Activated naive CD8-positive, alpha-beta T cell (primary cell): ENCODE data around the gene ARHGAP40.

Source experiments
- H3K27ac Mint-ChIP-seq: one replicate; pipeline ENCODE4 v1.8.0; 2021; ENCODE audit warnings: mixed read lengths
- H3K27me3 Mint-ChIP-seq: one replicate; pipeline ENCODE4 v1.8.0; 2021; ENCODE audit warnings: mixed read lengths
- H3K36me3 Mint-ChIP-seq: one replicate; pipeline ENCODE4 v1.8.0; 2021; ENCODE audit warnings: mixed read lengths
- H3K4me1 Mint-ChIP-seq: one replicate; pipeline ENCODE4 v1.8.0; 2021; ENCODE audit warnings: low read depth, mixed read lengths
- H3K4me3 Mint-ChIP-seq: one replicate; pipeline ENCODE4 v1.8.0; 2021; ENCODE audit warnings: mild to moderate bottlenecking, mixed read lengths
- H3K9me3 Mint-ChIP-seq: one replicate; pipeline ENCODE4 v1.8.0; 2021; ENCODE audit warnings: low read depth, mixed read lengths

ARHGAP40 gene

GRCh38 chr20:38667417-38667956, 65.9 kb downstream of the ARHGAP40 start:
- Mint-ChIP-seq H3K27me3 (peaks cover 33% of the 10 kb centered on the region), H3K9me3 (no peaks in the 10 kb centered on the region), H3K4me1 (peaks cover 2% of the 10 kb centered on the region), H3K36me3 (no peaks in the 10 kb centered on the region), H3K27ac (no peak overlapping the region), H3K4me3 (no peak overlapping the region)

GRCh38 chr20:38669688-38670087, 68.1 kb downstream of the ARHGAP40 start:
- no peak overlapping the region for H3K4me3 Mint-ChIP-seq
- H3K27ac Mint-ChIP-seq: no peak overlapping the region
- H3K27me3 Mint-ChIP-seq: peaks cover 31% of the 10 kb centered on the region
- H3K36me3 Mint-ChIP-seq: no peaks in the 10 kb centered on the region
- no peaks in the 10 kb centered on the region for H3K9me3 Mint-ChIP-seq
- peaks cover 13% of the 10 kb centered on the region for H3K4me1 Mint-ChIP-seq

GRCh38 chr20:38670786-38671185, 69.2 kb downstream of the ARHGAP40 start:
- Mint-ChIP-seq H3K9me3 (no peaks in the 10 kb centered on the region), H3K36me3 (no peaks in the 10 kb centered on the region), H3K4me1 (peaks cover 13% of the 10 kb centered on the region), H3K4me3 (no peak overlapping the region), H3K27me3 (peaks cover 26% of the 10 kb centered on the region), H3K27ac (no peak overlapping the region)

GRCh38 chr20:38671186-38671585, 69.6 kb downstream of the ARHGAP40 start:
- H3K4me3 Mint-ChIP-seq: no peak overlapping the region
- no peaks in the 10 kb centered on the region for H3K9me3 Mint-ChIP-seq
- peaks cover 26% of the 10 kb centered on the region for H3K27me3 Mint-ChIP-seq
- H3K27ac Mint-ChIP-seq: no peak overlapping the region
- no peaks in the 10 kb centered on the region for H3K36me3 Mint-ChIP-seq
- peaks cover 13% of the 10 kb centered on the region for H3K4me1 Mint-ChIP-seq

GRCh38 chr20:38671701-38672292, 70.2 kb downstream of the ARHGAP40 start:
- peaks cover 13% of the 10 kb centered on the region for H3K4me1 Mint-ChIP-seq
- peaks cover 26% of the 10 kb centered on the region for H3K27me3 Mint-ChIP-seq
- no peak overlapping the region for H3K27ac Mint-ChIP-seq
- H3K36me3 Mint-ChIP-seq: no peaks in the 10 kb centered on the region
- no peaks in the 10 kb centered on the region for H3K9me3 Mint-ChIP-seq
- H3K4me3 Mint-ChIP-seq: no peak overlapping the region

- H3K4me3 Mint-ChIP-seq: no peak overlapping the region
- H3K4me1 Mint-ChIP-seq: peaks cover 13% of the 10 kb centered on the region
- H3K36me3 Mint-ChIP-seq: no peaks in the 10 kb centered on the region
- no peak overlapping the region for H3K27ac Mint-ChIP-seq
- peaks cover 26% of the 10 kb centered on the region for H3K27me3 Mint-ChIP-seq
- no peaks in the 10 kb centered on the region for H3K9me3 Mint-ChIP-seq
Measured at GRCh38 chr20:38672504-38672903, 70.9 kb downstream of the ARHGAP40 start.

GRCh38 chr20:38673261-38673660, 71.7 kb downstream of the ARHGAP40 start:
- Mint-ChIP-seq H3K27me3 (peaks cover 19% of the 10 kb centered on the region), H3K27ac (peak overlapping the region; percentile 41), H3K4me3 (peak overlapping the region; percentile 90)

GRCh38 chr20:38673725-38674091, 72.1 kb downstream of the ARHGAP40 start:
- Mint-ChIP-seq H3K4me1 (peaks cover 13% of the 10 kb centered on the region), H3K9me3 (no peaks in the 10 kb centered on the region), H3K27me3 (peaks cover 19% of the 10 kb centered on the region), H3K4me3 (peak overlapping the region; percentile 90), H3K36me3 (no peaks in the 10 kb centered on the region), H3K27ac (peak overlapping the region; percentile 41)

More at GRCh38 chr20:38673261-38673660, 71.7 kb downstream of the ARHGAP40 start:
- Mint-ChIP-seq H3K9me3 (no peaks in the 10 kb centered on the region), H3K4me1 (peaks cover 13% of the 10 kb centered on the region), H3K36me3 (no peaks in the 10 kb centered on the region)

GRCh38 chr20:38674092-38674764, 72.6 kb downstream of the ARHGAP40 start:
- Mint-ChIP-seq H3K4me1 (peaks cover 13% of the 10 kb centered on the region), H3K9me3 (no peaks in the 10 kb centered on the region), H3K27me3 (peaks cover 14% of the 10 kb centered on the region), H3K27ac (no peak overlapping the region), H3K36me3 (no peaks in the 10 kb centered on the region), H3K4me3 (peak overlapping the region; percentile 90)

- Mint-ChIP-seq H3K27me3 (peaks cover 12% of the 10 kb centered on the region), H3K27ac (no peak overlapping the region), H3K9me3 (no peaks in the 10 kb centered on the region), H3K4me1 (peaks cover 13% of the 10 kb centered on the region), H3K4me3 (peak overlapping the region; percentile 79), H3K36me3 (no peaks in the 10 kb centered on the region)
Measured at GRCh38 chr20:38674765-38675133, 73.1 kb downstream of the ARHGAP40 start.

GRCh38 chr20:38676576-38676975, 75.0 kb downstream of the ARHGAP40 start:
- Mint-ChIP-seq H3K9me3 (peaks cover 12% of the 10 kb centered on the region), H3K27me3 (peaks cover 15% of the 10 kb centered on the region), H3K4me1 (peaks cover 13% of the 10 kb centered on the region), H3K4me3 (no peak overlapping the region), H3K27ac (no peak overlapping the region), H3K36me3 (peaks cover 3% of the 10 kb centered on the region)

GRCh38 chr20:38680500-38681306, 79.1 kb downstream of the ARHGAP40 start:
- no peak overlapping the region for H3K4me3 Mint-ChIP-seq
- no peaks in the 10 kb centered on the region for H3K4me1 Mint-ChIP-seq
- no peak overlapping the region for H3K27ac Mint-ChIP-seq
- peaks cover 7% of the 10 kb centered on the region for H3K36me3 Mint-ChIP-seq
- peaks cover 17% of the 10 kb centered on the region for H3K9me3 Mint-ChIP-seq
- H3K27me3 Mint-ChIP-seq: peaks cover 28% of the 10 kb centered on the region

GRCh38 chr20:38685271-38685670, 83.7 kb downstream of the ARHGAP40 start:
- H3K4me3 Mint-ChIP-seq: no peak overlapping the region

GRCh38 chr20:38685853-38686473, 84.4 kb downstream of the ARHGAP40 start:
- Mint-ChIP-seq H3K9me3 (peaks cover 11% of the 10 kb centered on the region), H3K4me1 (no peaks in the 10 kb centered on the region), H3K36me3 (peaks cover 7% of the 10 kb centered on the region), H3K27me3 (peaks cover 51% of the 10 kb centered on the region), H3K4me3 (no peak overlapping the region), H3K27ac (no peak overlapping the region)

More at GRCh38 chr20:38685271-38685670, 83.7 kb downstream of the ARHGAP40 start:
- H3K27ac Mint-ChIP-seq: no peak overlapping the region
- H3K27me3 Mint-ChIP-seq: peaks cover 48% of the 10 kb centered on the region
- peaks cover 7% of the 10 kb centered on the region for H3K36me3 Mint-ChIP-seq
- H3K4me1 Mint-ChIP-seq: no peaks in the 10 kb centered on the region
- H3K9me3 Mint-ChIP-seq: peaks cover 13% of the 10 kb centered on the region
